GM12892 (cell line): Measurements from ENCODE around the gene GTF3C5.

ENCODE experiments used
- POLR2A ChIP-seq: IDR thresholded peaks from 2 replicates; pipeline ENCODE4 v1.6.1; 2011; ENCODE audit warnings: low read depth, low read length, control low read depth
- POLR2AphosphoS5 ChIP-seq: IDR thresholded peaks from 2 replicates; pipeline ENCODE4 v1.6.1; 2011; ENCODE audit warnings: low read depth, low read length, control low read depth
- TAF1 ChIP-seq: IDR thresholded peaks from 2 replicates; pipeline ENCODE4 v1.6.1; 2011; ENCODE audit warnings: low read depth, mild to moderate bottlenecking, control low read depth, low read length, borderline replicate concordance

DNA sequence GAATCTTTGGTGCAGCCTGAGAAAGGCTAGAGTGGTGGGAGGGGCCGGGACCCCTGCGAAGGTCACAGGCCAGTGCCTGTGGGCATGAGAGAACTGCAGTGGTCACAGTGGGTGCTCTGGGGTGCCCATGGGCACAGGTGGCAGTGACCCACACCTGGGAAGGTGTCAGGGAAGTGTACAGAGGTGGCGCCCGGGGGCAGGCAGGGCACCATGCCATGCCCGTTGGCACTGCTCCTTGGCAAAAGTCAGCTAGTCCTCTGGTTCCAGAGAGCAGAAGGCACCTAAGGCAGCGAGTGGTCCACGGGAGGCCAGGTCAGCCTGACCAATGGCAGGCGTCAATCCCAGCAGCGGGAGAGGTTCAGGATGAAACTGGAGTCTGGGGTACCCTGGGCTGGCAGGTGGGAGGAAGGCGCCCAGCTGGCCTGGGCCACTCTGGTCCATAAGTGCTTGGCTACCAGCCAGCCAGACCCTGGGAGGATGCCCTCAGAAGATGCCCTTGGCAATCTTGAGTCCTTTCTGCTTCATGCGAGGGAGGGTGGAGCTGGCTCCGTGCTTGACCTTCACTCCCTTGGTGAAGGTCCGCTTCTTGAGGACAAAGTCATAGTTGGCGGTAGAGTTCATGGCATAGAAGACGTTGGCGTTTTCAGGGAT is 67.4 kb downstream of the GTF3C5 start:
- TF ChIP-seq POLR2A (no peak; the same call in 1 of the 2 replicates), TAF1 (no peak), POLR2AphosphoS5 (no peak)
